ENCODE data around the gene OR1L8. TPM values are rescaled to one million over a fixed set of nuclear protein-coding genes. Genes with fewer than 3 reads are reported as not detected.

OR1L8 gene
- polyA plus RNA-seq, 2 of the 4 experiments (the other 2 are of a cell fraction) = 0.05 TPM; not detected in 1

DNA sequence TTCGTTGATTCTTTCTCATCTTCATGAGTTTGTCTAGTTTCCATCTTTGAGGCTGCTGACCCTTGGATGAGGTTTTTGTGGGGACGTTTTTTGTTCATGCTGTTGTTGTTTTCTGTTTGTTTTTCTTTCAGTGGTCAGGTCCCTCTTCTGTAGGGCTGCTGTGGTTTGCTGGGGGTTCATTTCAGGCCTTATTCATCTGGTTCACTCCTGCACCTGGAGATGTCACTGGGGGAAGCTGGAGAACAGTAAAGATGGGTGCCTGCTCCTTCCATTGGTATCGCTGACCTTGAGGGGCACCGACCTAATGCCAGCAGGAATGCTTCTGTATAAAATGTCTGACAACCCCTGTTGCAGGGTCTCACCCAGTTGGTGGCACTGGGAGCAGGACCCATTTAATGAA is 21.7 kb downstream of the OR1L8 start:
- WGBS (ENCODE audit: missing lambda C conversion rate) = 36% methylated on average over 4 of the region's 4 CpGs
- Histone ChIP-seq H3K4me2 (no peak overlapping the region), H3K4me1 (no peaks in the 10 kb centered on the region), H3K27ac (no peak overlapping the region), H3K9me3 (peaks cover 12% of the 10 kb centered on the region; the same call in 2 of the 3 replicates), H3K4me3 (no peak overlapping the region)
- FAIRE-seq = no peak
- ATAC-seq = no peak
- DNase-seq (ENCODE audit: low read depth in 1 of 2, low spot score in 1 of 2) = no peak
- POLR2A ChIA-PET = no interaction called here
- TF ChIP-seq FOSB (CRISPR knock-in tag; IDR thresholded peaks at IDR 0.05) (no peak), RARB (CRISPR knock-in tag; IDR thresholded peaks at IDR 0.05) (no peak), HDAC2 (IDR thresholded peaks at IDR 0.05) (no peak), EHMT2 (IDR thresholded peaks at IDR 0.05; ENCODE audit: low read depth) (no peak), RFX5 (IDR thresholded peaks at IDR 0.05) (no peak), ZSCAN20 (CRISPR knock-in tag; IDR thresholded peaks at IDR 0.05) (no peak), POLR2A (IDR thresholded peaks at IDR 0.05; ENCODE audit: low read length) (no peak)
- CTCF ChIA-PET = no interaction called here

DNA sequence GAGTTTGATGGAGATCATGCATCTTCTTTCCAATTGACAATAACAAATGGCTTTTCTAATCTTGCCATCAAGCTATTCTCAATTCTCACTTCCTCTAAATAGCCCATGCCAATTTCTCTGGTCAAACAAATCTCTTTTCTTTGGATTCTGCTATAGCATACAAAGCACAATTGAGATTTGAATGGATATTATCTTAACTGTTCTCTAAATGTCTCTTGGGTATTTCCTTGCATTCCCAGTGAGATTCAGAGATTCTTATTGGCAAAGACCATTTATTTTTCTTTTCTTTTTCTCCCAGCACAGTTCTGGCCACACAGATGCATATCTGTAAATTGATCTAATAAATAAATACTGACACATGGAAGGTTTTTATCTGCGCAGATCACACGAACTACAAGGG is 30.4 kb downstream of the OR1L8 start, which contains the start of gene OR1N2:
OR1N2 (plus strand) TSS at position 301 of the 400 bp plus-strand sequence. CDS start 100 bp downstream, outside the sequence.
- H3K4me3 ChIP-seq = no peak within 1 kb of the TSS
- CTCF ChIA-PET = interaction anchor here (0.6 to 1.6 kb wide), 2 partner anchors 11 to 57 kb away, joined by 3 to 5 read pairs; no protein-coding TSS in a partner anchor

More for the DNA sequence above, 30.4 kb downstream of the OR1L8 start, which contains the start of gene OR1N2:
- H3K9me3 ChIP-seq = no peaks in the 10 kb centered on the region
- 3% methylated on average over 2 of the region's 2 CpGs for WGBS (ENCODE audit: missing lambda C conversion rate)
- FAIRE-seq (no peak), DNase-seq (ENCODE audit: low read depth in 1 of 2, low spot score in 1 of 2) (no peak), ATAC-seq (no peak)
- POLR2A ChIA-PET = no interaction called here
- H3K4me1 ChIP-seq = no peaks in the 10 kb centered on the region
- no peak for TF ChIP-seq ZNF302 (CRISPR knock-in tag; IDR thresholded peaks at IDR 0.05)
- TF ChIP-seq POLR2A (IDR thresholded peaks at IDR 0.05; ENCODE audit: low read length) = no peak
- no peak for TF ChIP-seq SREBF2 (IDR thresholded peaks at IDR 0.05)
- TF ChIP-seq RAD21 (conservative IDR thresholded peaks at IDR 0.05 in 1 of 2, IDR thresholded peaks at IDR 0.05 in 1 of 2) = no peak
- TF ChIP-seq, protein P1, sequence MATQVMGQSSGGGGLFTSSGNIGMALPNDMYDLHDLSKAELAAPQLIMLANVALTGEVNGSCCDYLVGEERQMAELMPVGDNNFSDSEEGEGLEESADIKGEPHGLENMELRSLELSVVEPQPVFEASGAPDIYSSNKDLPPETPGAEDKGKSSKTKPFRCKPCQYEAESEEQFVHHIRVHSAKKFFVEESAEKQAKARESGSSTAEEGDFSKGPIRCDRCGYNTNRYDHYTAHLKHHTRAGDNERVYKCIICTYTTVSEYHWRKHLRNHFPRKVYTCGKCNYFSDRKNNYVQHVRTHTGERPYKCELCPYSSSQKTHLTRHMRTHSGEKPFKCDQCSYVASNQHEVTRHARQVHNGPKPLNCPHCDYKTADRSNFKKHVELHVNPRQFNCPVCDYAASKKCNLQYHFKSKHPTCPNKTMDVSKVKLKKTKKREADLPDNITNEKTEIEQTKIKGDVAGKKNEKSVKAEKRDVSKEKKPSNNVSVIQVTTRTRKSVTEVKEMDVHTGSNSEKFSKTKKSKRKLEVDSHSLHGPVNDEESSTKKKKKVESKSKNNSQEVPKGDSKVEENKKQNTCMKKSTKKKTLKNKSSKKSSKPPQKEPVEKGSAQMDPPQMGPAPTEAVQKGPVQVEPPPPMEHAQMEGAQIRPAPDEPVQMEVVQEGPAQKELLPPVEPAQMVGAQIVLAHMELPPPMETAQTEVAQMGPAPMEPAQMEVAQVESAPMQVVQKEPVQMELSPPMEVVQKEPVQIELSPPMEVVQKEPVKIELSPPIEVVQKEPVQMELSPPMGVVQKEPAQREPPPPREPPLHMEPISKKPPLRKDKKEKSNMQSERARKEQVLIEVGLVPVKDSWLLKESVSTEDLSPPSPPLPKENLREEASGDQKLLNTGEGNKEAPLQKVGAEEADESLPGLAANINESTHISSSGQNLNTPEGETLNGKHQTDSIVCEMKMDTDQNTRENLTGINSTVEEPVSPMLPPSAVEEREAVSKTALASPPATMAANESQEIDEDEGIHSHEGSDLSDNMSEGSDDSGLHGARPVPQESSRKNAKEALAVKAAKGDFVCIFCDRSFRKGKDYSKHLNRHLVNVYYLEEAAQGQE (IDR thresholded peaks at IDR 0.05) = no peak
- TF ChIP-seq CEBPB (IDR thresholded peaks at IDR 0.05) = no peak
- no peak for TF ChIP-seq TP53 (CRISPR knock-in tag; IDR thresholded peaks at IDR 0.05)
- no peak for TF ChIP-seq ZSCAN20 (CRISPR knock-in tag; IDR thresholded peaks at IDR 0.05)
- no peak for TF ChIP-seq NPAS2 (CRISPR knock-in tag; IDR thresholded peaks at IDR 0.05; ENCODE audit: borderline replicate concordance)
- TF ChIP-seq, protein P2, sequence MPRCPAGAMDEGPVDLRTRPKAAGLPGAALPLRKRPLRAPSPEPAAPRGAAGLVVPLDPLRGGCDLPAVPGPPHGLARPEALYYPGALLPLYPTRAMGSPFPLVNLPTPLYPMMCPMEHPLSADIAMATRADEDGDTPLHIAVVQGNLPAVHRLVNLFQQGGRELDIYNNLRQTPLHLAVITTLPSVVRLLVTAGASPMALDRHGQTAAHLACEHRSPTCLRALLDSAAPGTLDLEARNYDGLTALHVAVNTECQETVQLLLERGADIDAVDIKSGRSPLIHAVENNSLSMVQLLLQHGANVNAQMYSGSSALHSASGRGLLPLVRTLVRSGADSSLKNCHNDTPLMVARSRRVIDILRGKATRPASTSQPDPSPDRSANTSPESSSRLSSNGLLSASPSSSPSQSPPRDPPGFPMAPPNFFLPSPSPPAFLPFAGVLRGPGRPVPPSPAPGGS (IDR thresholded peaks at IDR 0.05) = no peak
- TF ChIP-seq, protein P3, sequence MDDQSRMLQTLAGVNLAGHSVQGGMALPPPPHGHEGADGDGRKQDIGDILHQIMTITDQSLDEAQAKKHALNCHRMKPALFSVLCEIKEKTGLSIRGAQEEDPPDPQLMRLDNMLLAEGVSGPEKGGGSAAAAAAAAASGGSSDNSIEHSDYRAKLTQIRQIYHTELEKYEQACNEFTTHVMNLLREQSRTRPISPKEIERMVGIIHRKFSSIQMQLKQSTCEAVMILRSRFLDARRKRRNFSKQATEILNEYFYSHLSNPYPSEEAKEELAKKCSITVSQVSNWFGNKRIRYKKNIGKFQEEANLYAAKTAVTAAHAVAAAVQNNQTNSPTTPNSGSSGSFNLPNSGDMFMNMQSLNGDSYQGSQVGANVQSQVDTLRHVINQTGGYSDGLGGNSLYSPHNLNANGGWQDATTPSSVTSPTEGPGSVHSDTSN (IDR thresholded peaks at IDR 0.05) = no peak
- no peak for TF ChIP-seq JUNB (IDR thresholded peaks at IDR 0.05)
- TF ChIP-seq, protein P4, sequence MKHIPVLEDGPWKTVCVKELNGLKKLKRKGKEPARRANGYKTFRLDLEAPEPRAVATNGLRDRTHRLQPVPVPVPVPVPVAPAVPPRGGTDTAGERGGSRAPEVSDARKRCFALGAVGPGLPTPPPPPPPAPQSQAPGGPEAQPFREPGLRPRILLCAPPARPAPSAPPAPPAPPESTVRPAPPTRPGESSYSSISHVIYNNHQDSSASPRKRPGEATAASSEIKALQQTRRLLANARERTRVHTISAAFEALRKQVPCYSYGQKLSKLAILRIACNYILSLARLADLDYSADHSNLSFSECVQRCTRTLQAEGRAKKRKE (CRISPR knock-in tag; IDR thresholded peaks at IDR 0.05; ENCODE audit: low read depth) = no peak
- no peak for TF ChIP-seq HOXB5 (CRISPR knock-in tag; IDR thresholded peaks at IDR 0.05)
- H3K4me2 ChIP-seq = no peak within 1 kb of the TSS
- no peak within 1 kb of the TSS for H3K27ac ChIP-seq
